Endothelial cell (in vitro differentiated cells): ENCODE data around the gene FIBCD1. TPM values are rescaled to one million over a fixed set of nuclear protein-coding genes. Genes with fewer than 3 reads are reported as not detected.

Source experiments
- DNase-seq: peaks from one replicate; pipeline ENCODE4 v3.0.0; 2021; ENCODE audit warnings: low spot score
- H3K27ac Mint-ChIP-seq: one replicate; pipeline ENCODE4 v1.8.0; 2021; ENCODE audit warnings: mixed read lengths, inconsistent platforms; ENCODE audit not compliant: unreplicated experiment
- H3K27me3 Mint-ChIP-seq: one replicate; pipeline ENCODE4 v1.8.0; 2021; ENCODE audit warnings: mild to moderate bottlenecking, moderate library complexity, mixed read lengths, inconsistent platforms; ENCODE audit not compliant: unreplicated experiment
- H3K36me3 Mint-ChIP-seq: one replicate; pipeline ENCODE4 v1.8.0; 2021; ENCODE audit warnings: mild to moderate bottlenecking, low read depth, mixed read lengths, inconsistent platforms; ENCODE audit not compliant: unreplicated experiment
- H3K4me1 Mint-ChIP-seq: one replicate; pipeline ENCODE4 v1.8.0; 2021; ENCODE audit warnings: mild to moderate bottlenecking, mixed read lengths, inconsistent platforms; ENCODE audit not compliant: unreplicated experiment
- H3K4me3 Mint-ChIP-seq: one replicate; pipeline ENCODE4 v1.8.0; 2021; ENCODE audit warnings: mild to moderate bottlenecking, mixed read lengths, inconsistent platforms; ENCODE audit not compliant: unreplicated experiment
- H3K9me3 Mint-ChIP-seq: one replicate; pipeline ENCODE4 v1.8.0; 2021; ENCODE audit warnings: mixed read lengths, inconsistent platforms; ENCODE audit not compliant: unreplicated experiment
- total RNA-seq: library from RNA; stranded (reverse); fragmentation: NEBNext Ultra II Directional; extraction: Animal tissue kit (Norgen Biotek cat#: 25700); gene quantifications from one replicate; pipeline ENCODE4 v1.2.1, GENCODE V29; 2021; ENCODE audit not compliant: unreplicated experiment
- TF ChIP-seq, protein P1 (sequence below): fragments of 200-600 bp; sonication (generic); IDR thresholded peaks from one replicate; pipeline ENCODE4 v1.5.0; 2021; ENCODE audit warnings: antibody characterized with exemption; ENCODE audit not compliant: unreplicated experiment

The FIBCD1 gene
- total RNA-seq, 1 donor from 2014 or later: 0.33 TPM

DNA sequence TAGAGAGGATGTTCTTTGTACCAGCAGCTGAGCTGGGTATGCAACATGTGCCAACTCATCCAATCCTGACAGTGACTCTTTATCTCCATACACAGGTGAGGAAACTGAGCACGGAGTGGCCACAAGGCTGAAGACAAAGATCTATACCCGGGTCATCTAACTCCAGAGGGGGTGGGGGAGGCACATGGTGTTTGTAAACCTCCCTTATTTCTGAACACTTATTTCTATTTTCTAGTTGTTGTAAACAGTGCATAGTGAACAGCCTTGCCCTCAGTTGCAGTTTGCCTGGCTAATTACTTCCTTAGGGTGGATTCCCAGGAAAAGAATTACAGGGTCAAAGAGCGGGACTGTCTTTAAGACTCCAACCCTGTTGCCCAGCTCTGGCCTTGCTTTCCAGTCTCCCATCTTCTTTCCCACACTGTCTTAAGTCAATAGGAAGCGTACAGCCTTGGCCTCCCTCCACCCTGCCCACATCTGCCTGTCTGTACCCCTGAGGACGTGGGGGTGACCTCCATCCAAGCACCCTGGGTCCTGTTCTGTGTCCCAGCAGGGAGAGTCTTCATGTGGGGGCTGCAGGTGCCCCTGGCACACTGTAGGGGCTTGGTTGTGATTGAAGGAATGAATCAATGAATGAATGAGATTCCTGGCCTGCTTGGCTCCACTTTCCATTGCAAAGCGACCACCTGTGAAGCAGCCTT, 13.2 kb upstream of the FIBCD1 start:
- H3K27me3 Mint-ChIP-seq: peaks cover 9% of the 10 kb centered on the region
- no peaks in the 10 kb centered on the region for H3K9me3 Mint-ChIP-seq
- H3K27ac Mint-ChIP-seq: no peak overlapping the region
- no peaks in the 10 kb centered on the region for H3K4me1 Mint-ChIP-seq
- DNase-seq: no peak
- H3K36me3 Mint-ChIP-seq: no peaks in the 10 kb centered on the region
- TF ChIP-seq, protein P1, sequence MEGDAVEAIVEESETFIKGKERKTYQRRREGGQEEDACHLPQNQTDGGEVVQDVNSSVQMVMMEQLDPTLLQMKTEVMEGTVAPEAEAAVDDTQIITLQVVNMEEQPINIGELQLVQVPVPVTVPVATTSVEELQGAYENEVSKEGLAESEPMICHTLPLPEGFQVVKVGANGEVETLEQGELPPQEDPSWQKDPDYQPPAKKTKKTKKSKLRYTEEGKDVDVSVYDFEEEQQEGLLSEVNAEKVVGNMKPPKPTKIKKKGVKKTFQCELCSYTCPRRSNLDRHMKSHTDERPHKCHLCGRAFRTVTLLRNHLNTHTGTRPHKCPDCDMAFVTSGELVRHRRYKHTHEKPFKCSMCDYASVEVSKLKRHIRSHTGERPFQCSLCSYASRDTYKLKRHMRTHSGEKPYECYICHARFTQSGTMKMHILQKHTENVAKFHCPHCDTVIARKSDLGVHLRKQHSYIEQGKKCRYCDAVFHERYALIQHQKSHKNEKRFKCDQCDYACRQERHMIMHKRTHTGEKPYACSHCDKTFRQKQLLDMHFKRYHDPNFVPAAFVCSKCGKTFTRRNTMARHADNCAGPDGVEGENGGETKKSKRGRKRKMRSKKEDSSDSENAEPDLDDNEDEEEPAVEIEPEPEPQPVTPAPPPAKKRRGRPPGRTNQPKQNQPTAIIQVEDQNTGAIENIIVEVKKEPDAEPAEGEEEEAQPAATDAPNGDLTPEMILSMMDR: no peak
- H3K4me3 Mint-ChIP-seq: no peak overlapping the region

- Mint-ChIP-seq H3K27ac (no peak overlapping the region), H3K9me3 (no peaks in the 10 kb centered on the region), H3K36me3 (no peaks in the 10 kb centered on the region), H3K4me3 (no peak overlapping the region), H3K4me1 (no peaks in the 10 kb centered on the region), H3K27me3 (peaks cover 7% of the 10 kb centered on the region)
- TF ChIP-seq, protein P1: no peak
- DNase-seq: no peak
Observed at GRCh38 chr9:130950039-130950311, 10.9 kb upstream of the FIBCD1 start.

DNA sequence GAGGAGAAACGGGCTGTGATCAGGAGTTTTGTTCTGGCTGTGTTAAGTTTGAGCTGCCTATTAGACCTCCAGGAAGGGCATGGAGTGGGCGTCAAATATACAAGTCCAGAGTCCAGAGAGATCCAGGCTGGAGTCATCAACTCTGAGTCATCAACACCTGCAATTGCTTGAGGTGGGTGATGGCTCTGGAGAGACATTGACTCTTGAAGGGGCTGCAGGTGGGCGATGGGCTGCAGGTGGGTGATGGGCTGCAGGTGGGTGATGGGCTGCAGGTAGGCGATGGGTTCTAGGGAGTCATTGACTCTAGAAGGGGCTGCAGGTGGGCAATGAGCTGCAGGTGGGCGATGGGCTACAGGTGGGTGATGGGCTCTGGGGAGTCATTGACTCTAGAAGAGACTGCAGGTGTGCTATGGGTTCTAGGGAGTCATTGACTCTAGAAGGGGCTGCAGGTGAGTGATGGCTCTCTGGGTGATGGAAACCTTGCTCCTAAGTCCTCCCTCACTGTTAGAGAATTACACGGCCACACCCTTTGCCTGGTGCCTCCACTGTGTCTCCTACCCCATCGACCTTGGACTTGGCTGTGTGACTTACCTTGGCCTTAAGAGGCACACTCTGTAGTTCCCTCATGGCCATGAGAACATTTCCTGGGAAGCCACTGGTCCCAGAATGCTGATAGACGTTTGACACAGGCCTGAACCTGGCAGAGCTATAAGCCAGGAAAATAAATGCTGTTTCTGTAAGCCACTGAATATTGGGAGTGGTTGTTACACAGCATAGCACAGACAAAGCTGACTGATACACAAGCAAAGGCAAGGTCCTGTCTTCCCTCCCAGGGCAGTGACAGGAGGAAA, 10.4 kb upstream of the FIBCD1 start:
- no peak for DNase-seq
- no peak overlapping the region for H3K4me3 Mint-ChIP-seq
- H3K4me1 Mint-ChIP-seq: no peaks in the 10 kb centered on the region

DNA sequence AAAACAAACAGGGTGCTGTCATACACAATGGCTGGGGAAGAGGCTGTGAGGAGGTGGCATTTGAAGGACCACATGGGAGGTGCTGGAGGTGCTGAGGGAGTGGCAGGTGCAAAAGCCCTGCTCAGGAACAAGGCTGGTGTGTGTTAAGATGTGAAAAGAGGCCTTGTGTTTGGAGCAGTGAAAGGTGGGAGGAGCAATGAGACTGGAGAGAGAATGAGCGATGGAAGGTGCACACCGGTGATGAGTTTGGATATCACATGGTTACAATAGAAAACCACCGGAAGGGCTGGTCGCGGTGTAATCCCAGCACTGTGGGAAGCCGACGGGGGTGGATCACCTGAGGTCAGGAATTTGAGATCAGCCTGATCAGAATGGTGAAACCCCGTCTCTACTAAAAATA, 9.2 kb upstream of the FIBCD1 start:
- Mint-ChIP-seq H3K4me3 (no peak overlapping the region), H3K4me1 (peaks cover 4% of the 10 kb centered on the region), H3K9me3 (no peaks in the 10 kb centered on the region), H3K27ac (no peak overlapping the region), H3K27me3 (peaks cover 10% of the 10 kb centered on the region), H3K36me3 (no peaks in the 10 kb centered on the region)
- no peak for DNase-seq
- TF ChIP-seq, protein P1: no peak

More for the DNA sequence above, 10.4 kb upstream of the FIBCD1 start:
- no peaks in the 10 kb centered on the region for H3K9me3 Mint-ChIP-seq
- H3K27ac Mint-ChIP-seq: no peak overlapping the region
- TF ChIP-seq, protein P1: no peak
- H3K36me3 Mint-ChIP-seq: no peaks in the 10 kb centered on the region
- peaks cover 10% of the 10 kb centered on the region for H3K27me3 Mint-ChIP-seq

DNA sequence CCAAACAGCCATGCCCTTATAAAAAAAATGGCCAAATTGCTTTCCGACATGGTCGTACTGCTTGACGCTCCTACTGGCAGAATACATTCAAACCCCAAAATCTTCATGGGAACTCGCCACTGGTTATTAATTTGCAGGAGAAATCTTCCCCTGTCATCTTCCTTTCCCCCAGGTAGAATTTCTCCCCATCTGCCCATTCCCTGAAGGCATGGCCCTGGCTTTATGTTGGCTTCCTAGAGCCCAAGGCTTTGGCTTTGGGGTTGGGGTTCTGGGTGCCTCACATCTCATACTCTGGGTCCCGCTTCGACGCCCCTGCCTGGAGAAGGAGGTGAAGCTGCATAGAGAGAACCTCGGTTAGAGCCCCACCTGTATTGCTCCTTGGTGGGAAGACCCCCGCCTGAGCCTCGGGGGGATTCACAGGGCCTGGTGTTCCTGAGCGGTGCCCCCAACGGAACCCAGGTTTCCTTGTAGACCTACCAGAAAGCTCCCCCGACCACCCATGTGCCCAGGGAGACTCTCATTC, 8.6 kb upstream of the FIBCD1 start:
- TF ChIP-seq, protein P1: no peak
- Mint-ChIP-seq H3K36me3 (no peaks in the 10 kb centered on the region), H3K27me3 (peaks cover 10% of the 10 kb centered on the region), H3K27ac (no peak overlapping the region), H3K4me3 (no peak overlapping the region), H3K4me1 (peaks cover 4% of the 10 kb centered on the region), H3K9me3 (no peaks in the 10 kb centered on the region)
- DNase-seq: no peak
